Gastroesophageal sphincter (tissue), 3 donors: ENCODE data around the gene ARMC8.
"Not testable (repeated sequence)": the region's sequence is repeated elsewhere in the genome, so short reads cannot be mapped to it uniquely, and the experiment has no call there.

ENCODE experiments used
- CTCF ChIP-seq, 4 experiments: fragments of 200-600 bp in 2 of 4; fragments of 450-650 bp in 2 of 4; sonication (generic) in 1 of 4; IDR thresholded peaks; one replicate each; pipeline ENCODE4 v1.5.1; 2017 to 2019; ENCODE audit warnings: antibody characterized with exemption in 4 of 4, mild to moderate bottlenecking in 2 of 4, moderate library complexity in 2 of 4
- POLR2AphosphoS5 ChIP-seq: sonication (generic); formaldehyde crosslinking; IDR thresholded peaks from one replicate; pipeline ENCODE4 v1.6.1; 2017; ENCODE audit warnings: antibody characterized with exemption

- not testable (repeated sequence) for TF ChIP-seq POLR2AphosphoS5; CTCF (IDR thresholded peaks at IDR 0.05)
Measured at GRCh38 chr3:138142181-138142580, 44.9 kb upstream of the ARMC8 start.
